Endodermal cell (in vitro differentiated cells): ENCODE measurements around the gene ZNF597. TPM values are rescaled to one million over a fixed set of nuclear protein-coding genes. Genes with fewer than 3 reads are reported as not detected.
A peak's percentile ranks its signal among the peaks of the same experiment; 100 is the strongest.

Source experiments
- DNase-seq: peaks from one replicate; pipeline ENCODE4 v3.0.0-alpha.2; 2017
- H3K27ac ChIP-seq: 2 replicates; pipeline ENCODE4 v1.5.1; 2013; ENCODE audit warnings: mild to moderate bottlenecking, low read depth, low read length, moderate library complexity
- H3K27me3 ChIP-seq: 2 replicates; pipeline ENCODE4 v1.6.1; 2013; ENCODE audit warnings: mild to moderate bottlenecking, low read length, moderate library complexity; ENCODE audit not compliant: insufficient read depth, control insufficient read depth, poor library complexity, severe bottlenecking
- H3K36me3 ChIP-seq: 2 replicates; pipeline ENCODE4 v1.7.0; 2013; ENCODE audit warnings: mild to moderate bottlenecking, low read length, moderate library complexity; ENCODE audit not compliant: control insufficient read depth, insufficient read depth
- H3K4me1 ChIP-seq: one replicate; pipeline ENCODE4 v1.7.0; 2013; ENCODE audit warnings: low read length; ENCODE audit not compliant: control insufficient read depth, insufficient read depth
- H3K4me3 ChIP-seq: 2 replicates; pipeline ENCODE4 v1.5.1; 2013; ENCODE audit warnings: mild to moderate bottlenecking, low read length, moderate library complexity
- H3K9ac ChIP-seq: 2 replicates; pipeline ENCODE4 v1.6.1; 2013; ENCODE audit warnings: mild to moderate bottlenecking, low read length, moderate library complexity; ENCODE audit not compliant: poor library complexity, severe bottlenecking; ENCODE audit errors: extremely low read depth
- H3K9me3 ChIP-seq: 2 replicates; pipeline ENCODE4 v1.6.1; 2013; ENCODE audit warnings: mild to moderate bottlenecking, low read length, moderate library complexity; ENCODE audit not compliant: control insufficient read depth
- H3K27ac Mint-ChIP-seq: 2 replicates; pipeline ENCODE4 v1.8.0; 2020; ENCODE audit warnings: mixed read lengths
- H3K27me3 Mint-ChIP-seq: 2 replicates; pipeline ENCODE4 v1.8.0; 2021; ENCODE audit warnings: mild to moderate bottlenecking, mixed read lengths; ENCODE audit not compliant: insufficient read depth
- H3K36me3 Mint-ChIP-seq: 2 replicates; pipeline ENCODE4 v1.8.0; 2020; ENCODE audit warnings: low read depth, mixed read lengths
- H3K4me1 Mint-ChIP-seq: 2 replicates; pipeline ENCODE4 v1.8.0; 2020; ENCODE audit warnings: mixed read lengths
- H3K4me3 Mint-ChIP-seq: 2 replicates; pipeline ENCODE4 v1.8.0; 2020; ENCODE audit warnings: mild to moderate bottlenecking, moderate library complexity, mixed read lengths
- H3K9me3 Mint-ChIP-seq: 2 replicates; pipeline ENCODE4 v1.8.0; 2020; ENCODE audit warnings: mild to moderate bottlenecking, mixed read lengths
- CTCF ChIP-seq: fragments of 200-600 bp; sonication (generic); conservative IDR thresholded peaks from 2 replicates; pipeline ENCODE4 v1.5.0; 2021; ENCODE audit warnings: antibody characterized with exemption, mild to moderate bottlenecking
- WGBS, 2 experiments: methylation state at CpG; one replicate each; pipeline versions ENCODE4 v1.1.5 to v1.1.7; 2013; ENCODE audit warnings: missing lambda C conversion rate in 2 of 2, mixed read lengths in 1 of 2; ENCODE audit not compliant: insufficient coverage in 1 of 2, insufficient read length in 1 of 2; 5-methylcytosine and 5-hydroxymethylcytosine counted together
- total RNA-seq, 2 donors: library from RNA; stranded (reverse); fragmentation: NEBNext Ultra II Directional in 1 of 2; extraction: Animal tissue kit (Norgen Biotek cat#: 25700) in 1 of 2; gene quantifications; 2 replicates in 1 of 2; 3 replicates in 1 of 2; pipeline ENCODE4 v1.2.1, GENCODE V29; 2021

The ZNF597 gene
- total RNA-seq, 2 donors from 2014 or later = 2.0 to 3.1 TPM

DNA sequence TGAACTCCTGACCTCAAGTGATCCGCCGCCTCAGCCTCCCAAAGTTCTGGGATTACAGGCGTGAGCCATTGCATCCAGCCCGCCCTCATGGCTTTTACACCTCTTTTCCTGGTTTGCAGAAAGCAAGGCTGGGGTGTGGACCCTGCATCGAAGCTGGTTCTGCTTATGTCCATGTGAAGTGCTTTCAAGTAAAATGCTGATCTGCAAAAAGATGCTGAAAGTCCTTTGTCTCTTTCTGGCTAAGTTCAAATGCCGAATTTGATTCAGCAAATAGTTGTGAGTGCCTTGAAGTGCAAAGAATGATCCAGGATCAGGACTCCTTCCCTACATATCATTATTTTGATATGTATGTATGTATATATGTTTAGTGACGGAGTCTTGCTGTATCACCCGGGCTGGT is 17.3 kb upstream of the ZNF597 start:
- peak overlapping the region; percentile 94 for H3K27ac Mint-ChIP-seq
- Histone ChIP-seq H3K36me3 (peaks cover 13% of the 10 kb centered on the region), H3K27ac (no peak overlapping the region), H3K9ac (no peak overlapping the region), H3K4me1 (peaks cover 7% of the 10 kb centered on the region), H3K4me3 (peak overlapping the region; percentile 96), H3K9me3 (no peaks in the 10 kb centered on the region), H3K27me3 (no peaks in the 10 kb centered on the region)
- H3K27me3 Mint-ChIP-seq = no peaks in the 10 kb centered on the region
- DNase-seq = no peak
- no peak for TF ChIP-seq CTCF
- no peak overlapping the region for H3K4me3 Mint-ChIP-seq
- H3K36me3 Mint-ChIP-seq = peaks cover 10% of the 10 kb centered on the region
- peaks cover 38% of the 10 kb centered on the region for H3K4me1 Mint-ChIP-seq
- H3K9me3 Mint-ChIP-seq = no peaks in the 10 kb centered on the region
- 94 to 97% methylated on average over 5 to 8 of the region's 8 CpGs for WGBS, 2 experiments

GRCh38 chr16:3460121-3460520 is 16.8 kb upstream of the ZNF597 start:
- no peak for TF ChIP-seq CTCF
- Histone ChIP-seq H3K4me1 (peaks cover 7% of the 10 kb centered on the region), H3K27ac (peak overlapping the region; percentile 19), H3K36me3 (peaks cover 9% of the 10 kb centered on the region), H3K4me3 (peak overlapping the region; percentile 96), H3K27me3 (no peaks in the 10 kb centered on the region), H3K9ac (peak overlapping the region; percentile 93), H3K9me3 (no peaks in the 10 kb centered on the region)
- H3K4me3 Mint-ChIP-seq = peak overlapping the region; percentile 94
- peak overlapping the region; percentile 71 for H3K27ac Mint-ChIP-seq
- 89 to 100% methylated on average over 1 to 5 of the region's 7 CpGs for WGBS, 2 experiments
- peaks cover 6% of the 10 kb centered on the region for H3K36me3 Mint-ChIP-seq
- H3K4me1 Mint-ChIP-seq = peaks cover 38% of the 10 kb centered on the region
- H3K27me3 Mint-ChIP-seq = no peaks in the 10 kb centered on the region
- no peak for DNase-seq
- H3K9me3 Mint-ChIP-seq = no peaks in the 10 kb centered on the region

DNA sequence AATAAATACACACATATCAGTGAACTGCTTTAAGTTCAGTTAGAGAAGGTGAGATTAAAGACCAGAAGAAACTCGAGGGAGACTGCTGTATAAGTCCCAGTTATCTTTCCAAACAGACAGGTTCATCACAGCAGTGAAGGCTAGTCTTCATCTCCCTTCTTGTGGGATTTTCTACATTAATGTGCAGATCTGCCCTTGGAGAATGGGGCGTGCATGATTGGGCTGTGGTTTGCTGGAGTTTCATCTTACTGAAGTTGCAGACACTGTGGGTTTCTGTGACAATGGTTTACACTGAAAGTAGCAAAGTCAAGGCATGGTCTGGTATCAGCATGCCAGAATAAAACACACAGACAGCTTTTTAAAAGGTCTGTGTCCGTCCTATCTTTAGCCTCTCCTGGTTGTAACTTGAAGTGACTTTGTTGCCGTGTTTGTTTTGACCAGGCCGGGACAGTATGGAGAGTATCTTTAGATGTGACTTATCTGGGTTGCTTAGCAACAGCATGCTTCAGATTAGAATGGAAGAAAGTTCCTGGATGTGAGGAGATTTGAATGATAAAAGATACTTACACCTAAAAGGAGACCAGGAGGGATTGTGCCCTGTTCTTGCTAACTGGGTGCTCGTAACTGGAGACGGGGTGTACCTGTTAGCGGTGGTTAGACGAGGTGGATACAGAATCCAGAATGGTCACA is 16.2 kb upstream of the ZNF597 start:
- Mint-ChIP-seq H3K27me3 (no peaks in the 10 kb centered on the region), H3K4me1 (peaks cover 38% of the 10 kb centered on the region), H3K27ac (peak overlapping the region; percentile 71), H3K9me3 (no peaks in the 10 kb centered on the region), H3K36me3 (peaks cover 6% of the 10 kb centered on the region), H3K4me3 (peak overlapping the region; percentile 94)
- Histone ChIP-seq H3K36me3 (peaks cover 6% of the 10 kb centered on the region), H3K27me3 (no peaks in the 10 kb centered on the region), H3K4me3 (peak overlapping the region; percentile 96), H3K27ac (peak overlapping the region; percentile 19), H3K4me1 (peaks cover 7% of the 10 kb centered on the region), H3K9ac (peak overlapping the region; percentile 93), H3K9me3 (no peaks in the 10 kb centered on the region)
- WGBS, 2 experiments = 51 to 77% methylated on average over 8 to 9 of the region's 9 CpGs
- DNase-seq = no peak
- no peak for TF ChIP-seq CTCF
